ENCODE data around the gene CD1C. TPM values are rescaled to one million over a fixed set of nuclear protein-coding genes. Genes with fewer than 3 reads are reported as not detected.

The CD1C gene
- not detected in 2 replicates for total RNA-seq

GRCh38 chr1:158289811-158290210 lies at the start of gene CD1C:
TSS of gene CD1C (plus strand) at chr1:158289923. CDS start at chr1:158290065, 142 bp downstream.

DNA sequence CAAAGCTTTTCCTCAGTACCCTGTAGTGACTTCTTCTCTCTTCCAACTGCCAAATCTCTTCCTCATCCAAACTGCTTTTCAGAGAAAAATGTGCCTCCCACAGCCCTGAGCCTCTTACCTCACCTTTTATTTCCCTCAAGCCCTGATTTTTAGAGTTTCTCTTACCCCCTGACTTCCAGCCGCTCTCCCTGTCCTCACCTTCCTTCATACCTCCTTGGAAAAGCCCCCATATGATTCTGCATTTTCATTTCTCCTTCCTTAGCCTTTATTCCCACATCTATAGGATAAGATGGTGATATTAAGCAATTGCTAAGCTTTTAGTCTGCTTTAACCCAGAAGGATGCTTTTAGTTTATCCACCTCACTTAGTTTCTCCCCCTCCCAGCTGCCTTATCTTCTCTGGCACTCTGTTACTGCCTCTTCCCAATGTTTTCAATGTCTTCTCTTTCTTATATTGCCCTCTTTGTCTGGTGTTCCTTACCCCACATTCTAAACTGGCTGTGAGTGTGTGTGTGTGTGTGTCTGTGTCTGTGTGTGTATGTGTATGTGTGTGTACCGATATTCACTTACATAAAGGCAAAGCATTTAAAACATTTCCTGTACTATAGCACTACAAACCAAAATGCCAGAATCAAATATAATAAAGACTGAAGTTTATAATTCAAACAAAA lies 41.9 kb downstream of the CD1C start, which contains the start of gene CD1B:
CD1B (minus strand) TSS at position 51 of the 670 bp plus-strand sequence. CDS start 108 bp downstream, outside the sequence.

Other genes with a start within 250 kb of the CD1C start
- 0.11 and 0.17 TPM in 2 replicates for gene CD1D, start 109.0 kb upstream of the CD1C start, total RNA-seq
- gene CD1A, start 35.5 kb upstream of the CD1C start, total RNA-seq: not detected in 2 replicates
- not detected in 2 replicates for gene CD1B, start 41.6 kb downstream of the CD1C start, total RNA-seq
- not detected in 2 replicates for gene CD1E, start 64.0 kb downstream of the CD1C start, total RNA-seq
- gene OR10T2, start 109.5 kb downstream of the CD1C start, total RNA-seq: not detected in 2 replicates
- gene OR10K2, start 136.3 kb downstream of the CD1C start, total RNA-seq: not detected in 2 replicates
- not detected in 2 replicates for gene OR10K1, start 171.9 kb downstream of the CD1C start, total RNA-seq
- not detected in 2 replicates for gene OR10R2, start 182.3 kb downstream of the CD1C start, total RNA-seq